Measurements from ENCODE around the gene ELFN2. TPM values are rescaled to one million over a fixed set of nuclear protein-coding genes. Genes with fewer than 3 reads are reported as not detected.

ELFN2 gene
- polyA plus RNA-seq, 3 donors: 0.01 TPM; not detected in 2

DNA sequence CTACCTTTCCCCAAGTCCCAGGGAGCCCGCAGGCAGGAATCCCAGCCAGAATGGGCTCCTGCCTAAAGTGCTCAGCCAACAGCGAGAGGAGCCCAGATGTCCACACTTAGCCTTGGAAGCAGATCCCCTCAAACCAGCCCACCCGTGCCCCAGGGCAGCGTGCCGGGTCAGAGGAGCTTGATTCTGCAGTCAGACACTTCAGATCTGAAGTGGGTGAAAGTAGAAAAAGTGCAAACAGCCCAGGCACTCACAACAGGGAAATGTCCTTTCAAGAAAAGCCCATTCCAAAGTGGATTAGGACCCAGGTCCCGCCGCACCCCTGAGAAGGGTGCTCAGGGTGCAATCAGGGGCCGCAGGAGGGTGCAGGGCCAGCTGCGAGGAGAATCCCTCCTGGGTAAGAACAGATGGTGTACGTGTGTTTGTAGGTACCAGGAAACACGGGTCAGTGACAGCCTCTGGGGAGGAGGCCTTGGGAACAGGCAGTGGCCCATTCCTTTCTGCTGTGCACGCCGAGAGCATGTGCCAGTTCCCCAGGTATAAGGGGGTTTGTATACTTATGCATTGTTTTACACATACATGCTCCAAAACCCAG lies 17.7 kb downstream of the ELFN2 start:
- no peaks in the 10 kb centered on the region for H3K9me3 ChIP-seq (replicated peaks in 1 of 2; ENCODE audit: control insufficient read depth in 1 of 2, insufficient read depth in 1 of 2, low read length in 2 of 2)
- no peak overlapping the region for H3K27ac ChIP-seq (ENCODE audit: low read depth in 1 of 2, low read length in 2 of 2)
- no peaks in the 10 kb centered on the region for H3K36me3 ChIP-seq (replicated peaks in 1 of 2; ENCODE audit: control insufficient read depth in 1 of 2, insufficient read depth in 2 of 2, low read length in 2 of 2)
- DNase-seq: no peak
- peak overlapping the region; percentile 44 for H2AFZ ChIP-seq (ENCODE audit: insufficient read depth, low read depth, low read length, poor library complexity, severe bottlenecking)
- Mint-ChIP-seq H3K9me3 (peaks cover 0 to 3% (median 0%) of the 10 kb centered on the region in 7 donors), H3K36me3 (no peaks in the 10 kb centered on the region), H3K27me3 (ENCODE audit: low read depth in 3 of 3) (peaks cover 11 to 47% (median 37%) of the 10 kb centered on the region in 3 donors), H3K4me3 (peak overlapping the region in 1 of 2 donors; percentile 66), H3K27ac (peak overlapping the region in 4 of 7 donors; percentile 17 to 89 (median 66)), H3K4me1 (peaks cover 35% of the 10 kb centered on the region)
- TF ChIP-seq CTCF (IDR thresholded peaks at IDR 0.05): no peak
- peaks cover 0 to 12% of the 10 kb centered on the region in 2 donors for H3K27me3 ChIP-seq (ENCODE audit: control insufficient read depth in 2 of 2, insufficient read depth in 2 of 2, low read length in 2 of 2)
- H3K4me3 ChIP-seq (replicated peaks in 1 of 3; ENCODE audit: low read depth in 2 of 3, low read length in 3 of 3): peak overlapping the region in 1 of 3 experiments; percentile 58
- H4K20me1 ChIP-seq (ENCODE audit: insufficient read depth, low read length): no peaks in the 10 kb centered on the region
- H3K4me2 ChIP-seq (replicated peaks; ENCODE audit: extremely low read depth, low read length, poor library complexity, severe bottlenecking): peak overlapping the region; percentile 66
- H3K4me1 ChIP-seq (ENCODE audit: control insufficient read depth in 1 of 2, insufficient read depth in 2 of 2, low read length in 2 of 2): peaks cover 38 to 44% of the 10 kb centered on the region in 2 donors
- intact Hi-C loops (cut with micrococcal nuclease): no loop called here
- peak overlapping the region; percentile 23 for H3K9ac ChIP-seq (ENCODE audit: insufficient read depth, low read length, poor library complexity, severe bottlenecking)
- H3K79me2 ChIP-seq (ENCODE audit: insufficient read depth, low read length): no peaks in the 10 kb centered on the region
- 87% methylated on average over 9 of the region's 13 CpGs for WGBS (ENCODE audit: insufficient coverage)

- Histone ChIP-seq H3K4me2 (replicated peaks; ENCODE audit: extremely low read depth, low read length, poor library complexity, severe bottlenecking) (no peak overlapping the region), H3K79me2 (ENCODE audit: insufficient read depth, low read length) (no peaks in the 10 kb centered on the region), H4K20me1 (ENCODE audit: insufficient read depth, low read length) (no peaks in the 10 kb centered on the region), H2AFZ (ENCODE audit: insufficient read depth, low read depth, low read length, poor library complexity, severe bottlenecking) (no peak overlapping the region), H3K9ac (ENCODE audit: insufficient read depth, low read length, poor library complexity, severe bottlenecking) (peak overlapping the region; percentile 23), H3K4me1 (ENCODE audit: control insufficient read depth in 1 of 2, insufficient read depth in 2 of 2, low read length in 2 of 2) (peaks cover 38 to 44% of the 10 kb centered on the region in 2 donors), H3K27ac (ENCODE audit: low read depth in 1 of 2, low read length in 2 of 2) (no peak overlapping the region), H3K36me3 (replicated peaks in 1 of 2; ENCODE audit: control insufficient read depth in 1 of 2, insufficient read depth in 2 of 2, low read length in 2 of 2) (no peaks in the 10 kb centered on the region), H3K9me3 (replicated peaks in 1 of 2; ENCODE audit: control insufficient read depth in 1 of 2, insufficient read depth in 1 of 2, low read length in 2 of 2) (no peaks in the 10 kb centered on the region), H3K27me3 (ENCODE audit: control insufficient read depth in 2 of 2, insufficient read depth in 2 of 2, low read length in 2 of 2) (peaks cover 0 to 6% of the 10 kb centered on the region in 2 donors), H3K4me3 (replicated peaks in 1 of 3; ENCODE audit: low read depth in 2 of 3, low read length in 3 of 3) (no peak overlapping the region)
- Mint-ChIP-seq H3K4me1 (peaks cover 35% of the 10 kb centered on the region), H3K27me3 (ENCODE audit: low read depth in 3 of 3) (peaks cover 14 to 46% (median 33%) of the 10 kb centered on the region in 3 donors), H3K27ac (peak overlapping the region in 1 of 7 donors; percentile 36), H3K9me3 (peaks cover 0 to 3% (median 0%) of the 10 kb centered on the region in 7 donors), H3K36me3 (no peaks in the 10 kb centered on the region), H3K4me3 (peak overlapping the region in 1 of 2 donors; percentile 39)
- intact Hi-C loops (cut with micrococcal nuclease): no loop called here
- WGBS (ENCODE audit: insufficient coverage): 96% methylated on average over 7 of the region's 8 CpGs
- DNase-seq: no peak
- TF ChIP-seq CTCF (IDR thresholded peaks at IDR 0.05): no peak
Measured at GRCh38 chr22:37409031-37409430, 18.2 kb downstream of the ELFN2 start.
